Natural killer cell treated with Interleukin-12 subunit alpha and Interleukin-12 subunit beta and Interleukin-15 and Interleukin-18, amount 100 ng/mL, for 72 hours (primary cell): ENCODE measurements around the gene GALNS. TPM values are rescaled to one million over a fixed set of nuclear protein-coding genes. Genes with fewer than 3 reads are reported as not detected.

Experiments used
- ATAC-seq, 2 donors: fragments of 150-1000 bp; cut with Tn5 transposase in 1 of 2; sonication (Bioruptor Pico), chemical (Tn5 transposase) in 1 of 2; 2 replicates each; pipeline ENCODE4 v1.10.0; 2021
- DNase-seq: peaks from one replicate; pipeline ENCODE4 v3.0.0; 2022; ENCODE audit warnings: low spot score
- H3K27ac Mint-ChIP-seq, 2 donors: 1 replicate in 1 of 2; 2 replicates in 1 of 2; pipeline ENCODE4 v1.8.0; 2022; ENCODE audit warnings: mixed read lengths in 2 of 2, mild to moderate bottlenecking in 1 of 2, moderate library complexity in 1 of 2
- H3K27me3 Mint-ChIP-seq, 2 donors: 1 replicate in 1 of 2; 2 replicates in 1 of 2; pipeline ENCODE4 v1.8.0; 2022; ENCODE audit warnings: mixed read lengths in 2 of 2
- H3K36me3 Mint-ChIP-seq: one replicate; pipeline ENCODE4 v1.8.0; 2022; ENCODE audit warnings: mixed read lengths
- H3K4me1 Mint-ChIP-seq, 2 donors: 1 replicate in 1 of 2; 2 replicates in 1 of 2; pipeline ENCODE4 v1.8.0; 2022; ENCODE audit warnings: low read depth in 2 of 2, mixed read lengths in 2 of 2, mild to moderate bottlenecking in 1 of 2
- H3K4me3 Mint-ChIP-seq: one replicate; pipeline ENCODE4 v1.8.0; 2022; ENCODE audit warnings: mixed read lengths
- H3K9me3 Mint-ChIP-seq: 2 replicates; pipeline ENCODE4 v1.8.0; 2022; ENCODE audit warnings: mixed read lengths
- total RNA-seq, 2 donors: library from RNA; stranded (reverse); gene quantifications; one replicate each; pipeline ENCODE4 v1.2.3, GENCODE V29; 2022

Gene GALNS
- total RNA-seq, 2 donors from 2014 or later, result 27.3 to 46.3 TPM

DNA sequence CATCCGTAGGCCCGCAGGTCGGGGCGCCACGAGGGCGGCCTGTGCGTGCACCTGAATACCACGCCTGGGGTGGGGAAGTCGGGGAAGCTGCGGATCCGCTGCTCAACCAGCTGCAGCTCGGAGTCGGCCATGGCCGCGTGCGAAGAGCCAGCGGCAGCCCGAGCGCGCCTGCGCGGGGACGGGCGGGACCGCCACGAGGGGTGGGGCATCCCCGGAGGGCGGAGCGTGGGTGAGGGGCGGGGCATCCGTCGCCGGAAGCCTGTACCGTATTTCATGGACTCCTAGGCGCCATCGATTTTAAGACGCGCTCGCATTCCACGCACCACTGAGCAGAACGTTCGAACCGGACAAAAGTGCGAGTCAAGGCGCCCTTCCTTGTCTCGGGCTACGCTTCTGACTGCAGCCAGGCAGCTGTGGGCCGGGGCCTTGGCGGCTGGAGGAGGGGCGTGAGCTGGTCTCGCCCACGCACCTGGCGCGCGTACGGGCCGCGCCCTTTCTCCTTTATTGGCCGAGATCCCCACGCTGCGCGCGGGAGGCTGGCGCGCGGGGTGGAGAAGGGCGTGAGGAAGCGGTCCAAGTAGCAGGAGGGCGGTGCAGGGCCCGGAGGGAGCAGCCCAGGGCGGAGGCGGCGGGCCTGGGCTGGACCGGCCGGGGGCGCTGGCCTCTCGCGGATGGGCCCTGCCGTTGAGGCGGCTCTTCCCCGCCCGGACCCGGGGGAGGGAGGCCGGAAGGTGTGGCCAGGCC is 44.8 kb downstream of the GALNS start, which contains the start of gene APRT:
Gene APRT (minus strand): TSS at position 160 of the 744 bp plus-strand sequence. CDS start 29 bp downstream, at position 131.
- ATAC-seq, result peak; percentile 89 to 94
- Mint-ChIP-seq H3K27me3 (no peaks in the 10 kb centered on the region), H3K36me3 (no peaks in the 10 kb centered on the region), H3K4me3 (peak within 1 kb of the TSS; percentile 91), H3K4me1 (peaks cover 4 to 15% of the 10 kb centered on the region in 2 donors), H3K9me3 (no peaks in the 10 kb centered on the region), H3K27ac (peak within 1 kb of the TSS; percentile 86 to 87)
- peak; percentile 97 for DNase-seq

DNA sequence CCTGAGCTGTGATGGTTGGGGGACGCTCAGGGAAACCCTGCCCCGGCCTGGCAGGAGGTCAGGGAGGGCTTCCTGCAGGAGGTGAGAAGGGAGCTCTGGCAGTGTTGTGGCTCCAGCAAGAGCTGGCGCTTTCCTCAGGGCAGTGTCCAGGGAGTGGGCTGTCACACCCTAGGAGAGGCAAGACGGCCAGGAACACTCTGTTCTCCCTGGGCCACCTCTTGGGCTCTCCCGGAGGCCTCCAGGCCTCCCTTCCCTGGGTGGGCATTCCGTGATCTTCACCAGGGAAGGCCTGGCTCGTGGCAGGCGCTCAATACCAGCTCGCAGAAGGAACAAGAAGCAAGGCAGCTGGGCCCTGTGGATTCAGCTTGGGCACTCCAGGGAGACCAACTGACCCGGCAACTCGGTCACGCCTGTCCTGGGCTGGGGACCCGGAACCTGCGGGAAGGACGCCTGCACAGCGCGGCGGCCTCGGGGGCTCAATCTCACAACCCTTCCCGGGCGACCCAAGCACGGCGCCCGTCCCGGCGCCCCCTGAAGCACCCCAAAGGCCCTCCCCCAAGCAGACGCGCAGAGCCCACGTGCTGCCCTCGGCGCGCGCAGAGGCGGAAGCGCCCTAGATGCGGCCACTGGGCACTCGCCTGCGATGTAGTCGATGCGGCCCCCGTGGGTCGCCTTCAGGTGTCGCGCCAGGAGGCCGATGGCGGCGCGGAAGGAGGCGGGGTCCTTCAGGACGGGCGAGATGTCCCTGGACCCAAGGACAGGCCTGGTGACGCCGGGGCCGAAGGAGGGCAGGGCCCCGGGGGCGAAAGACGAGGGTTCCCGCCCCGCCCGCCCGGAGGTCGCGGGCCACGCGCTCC is 45.6 kb downstream of the GALNS start:
- no peaks in the 10 kb centered on the region for H3K27me3 Mint-ChIP-seq
- peak overlapping the region; percentile 91 for H3K4me3 Mint-ChIP-seq
- DNase-seq, result peak; percentile 85
- peaks cover 4 to 15% of the 10 kb centered on the region in 2 donors for H3K4me1 Mint-ChIP-seq
- H3K9me3 Mint-ChIP-seq, result no peaks in the 10 kb centered on the region
- peak overlapping the region; percentile 86 to 87 for H3K27ac Mint-ChIP-seq
- no peaks in the 10 kb centered on the region for H3K36me3 Mint-ChIP-seq
- peak; percentile 73 to 76 for ATAC-seq

DNA sequence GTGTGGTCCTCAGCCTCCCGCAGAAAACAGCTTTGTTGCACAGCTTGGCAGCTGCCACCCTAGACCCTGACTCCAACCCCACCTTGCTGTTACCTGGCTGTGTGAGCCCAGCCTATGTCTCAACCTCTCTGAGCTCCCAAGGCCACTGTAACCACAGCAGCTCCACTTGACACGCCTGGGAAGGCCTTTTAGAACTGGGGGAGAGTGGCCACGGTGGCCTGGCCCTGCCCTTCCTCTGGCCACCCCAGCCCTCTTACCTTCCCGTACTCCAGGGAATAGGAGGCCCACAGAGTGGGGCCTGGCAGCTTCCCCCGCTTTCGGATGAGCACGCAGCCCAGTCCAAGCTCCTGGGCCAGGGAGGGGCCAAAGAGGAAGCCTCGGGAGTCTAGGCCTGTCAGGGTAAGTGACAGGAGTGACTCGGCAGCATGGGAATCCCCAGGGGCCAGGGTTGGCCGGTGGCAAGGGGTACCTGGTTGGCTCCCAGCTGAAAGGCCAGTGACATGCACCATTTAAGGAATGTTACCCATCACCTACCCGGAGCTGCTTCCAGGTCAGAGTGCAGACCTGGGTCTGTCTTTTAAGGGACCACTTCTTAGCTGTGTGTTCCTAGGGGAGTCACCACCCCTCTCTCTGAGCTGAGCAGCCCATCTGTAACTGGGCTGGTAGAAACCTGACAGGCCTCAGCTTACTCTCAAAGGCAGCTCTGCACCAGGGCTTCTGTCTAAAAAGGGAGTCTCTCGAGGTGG is 46.4 kb downstream of the GALNS start:
- Mint-ChIP-seq H3K4me1 (peaks cover 4 to 15% of the 10 kb centered on the region in 2 donors), H3K27me3 (no peaks in the 10 kb centered on the region), H3K4me3 (peak overlapping the region; percentile 91), H3K9me3 (no peaks in the 10 kb centered on the region), H3K27ac (peak overlapping the region; percentile 86 to 87), H3K36me3 (no peaks in the 10 kb centered on the region)
- no peak for DNase-seq
- ATAC-seq, result no peak

- ATAC-seq (no peak), DNase-seq (no peak)
- Mint-ChIP-seq H3K36me3 (no peaks in the 10 kb centered on the region), H3K27ac (peak overlapping the region; percentile 86 to 87), H3K27me3 (no peaks in the 10 kb centered on the region), H3K4me3 (peak overlapping the region; percentile 91), H3K4me1 (peaks cover 4 to 15% of the 10 kb centered on the region in 2 donors), H3K9me3 (no peaks in the 10 kb centered on the region)
Measured at GRCh38 chr16:88809676-88810165, 47.0 kb downstream of the GALNS start.

DNA sequence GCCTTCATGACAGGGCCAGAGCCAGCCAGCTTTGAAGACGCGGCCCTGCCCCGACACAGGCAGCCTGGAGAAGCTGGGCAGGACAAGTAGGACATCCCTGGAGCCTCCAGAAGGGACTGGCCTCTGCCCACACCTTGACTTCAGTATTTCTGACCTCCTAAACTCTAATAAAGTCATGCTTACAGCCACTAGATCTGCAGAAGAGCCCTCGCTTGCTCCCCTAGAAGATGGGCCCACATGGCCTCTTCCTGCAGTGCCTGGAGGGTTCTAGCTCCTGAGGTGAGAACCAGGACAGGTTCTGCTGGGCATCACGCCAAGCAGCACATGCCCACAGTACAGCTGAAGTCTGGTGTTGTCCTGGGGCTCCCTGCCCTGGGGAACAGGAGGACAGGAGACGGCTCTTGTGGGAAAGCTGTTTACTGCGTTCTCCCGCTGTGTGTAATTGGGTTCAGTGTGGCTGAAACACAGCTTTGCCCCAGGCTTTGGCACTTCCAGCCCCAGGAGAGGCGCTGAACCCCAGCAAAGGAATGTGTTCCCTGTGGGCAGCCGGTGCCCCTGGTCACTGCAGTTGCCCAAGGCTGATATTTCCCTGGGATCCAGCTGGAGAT is 47.6 kb downstream of the GALNS start:
- DNase-seq, result no peak
- ATAC-seq, result no peak
- no peaks in the 10 kb centered on the region for H3K9me3 Mint-ChIP-seq

GRCh38 chr16:88807626-88808453 is 48.9 kb downstream of the GALNS start:
- H3K4me3 Mint-ChIP-seq, result no peak overlapping the region
- no peaks in the 10 kb centered on the region for H3K9me3 Mint-ChIP-seq
- peaks cover 4 to 16% of the 10 kb centered on the region in 2 donors for H3K4me1 Mint-ChIP-seq
- no peak overlapping the region for H3K27ac Mint-ChIP-seq
- no peak for DNase-seq
- H3K27me3 Mint-ChIP-seq, result no peaks in the 10 kb centered on the region
- no peaks in the 10 kb centered on the region for H3K36me3 Mint-ChIP-seq
- no peak for ATAC-seq

More for the DNA sequence above, 47.6 kb downstream of the GALNS start:
- Mint-ChIP-seq H3K27ac (no peak overlapping the region), H3K27me3 (no peaks in the 10 kb centered on the region), H3K36me3 (no peaks in the 10 kb centered on the region), H3K4me1 (peaks cover 4 to 15% of the 10 kb centered on the region in 2 donors), H3K4me3 (peak overlapping the region; percentile 39)

GRCh38 chr16:88807142-88807625 is 49.6 kb downstream of the GALNS start:
- Mint-ChIP-seq H3K4me3 (no peak overlapping the region), H3K36me3 (no peaks in the 10 kb centered on the region), H3K27me3 (no peaks in the 10 kb centered on the region), H3K27ac (no peak overlapping the region), H3K9me3 (no peaks in the 10 kb centered on the region), H3K4me1 (peaks cover 4 to 16% of the 10 kb centered on the region in 2 donors)
- ATAC-seq (no peak), DNase-seq (no peak)

GRCh38 chr16:88806491-88807111 is 50.1 kb downstream of the GALNS start:
- Mint-ChIP-seq H3K9me3 (no peaks in the 10 kb centered on the region), H3K4me3 (no peak overlapping the region), H3K4me1 (peaks cover 4 to 13% of the 10 kb centered on the region in 2 donors), H3K27me3 (no peaks in the 10 kb centered on the region), H3K27ac (no peak overlapping the region), H3K36me3 (no peaks in the 10 kb centered on the region)
- DNase-seq (no peak), ATAC-seq (no peak)

- peaks cover 4 to 13% of the 10 kb centered on the region in 2 donors for H3K4me1 Mint-ChIP-seq
- H3K27ac Mint-ChIP-seq, result no peak overlapping the region
- DNase-seq, result no peak
- no peaks in the 10 kb centered on the region for H3K27me3 Mint-ChIP-seq
- no peak overlapping the region for H3K4me3 Mint-ChIP-seq
- H3K36me3 Mint-ChIP-seq, result no peaks in the 10 kb centered on the region
- no peak for ATAC-seq
- no peaks in the 10 kb centered on the region for H3K9me3 Mint-ChIP-seq
Measured at GRCh38 chr16:88805887-88806393, 50.8 kb downstream of the GALNS start.

- Mint-ChIP-seq H3K27ac (no peak overlapping the region), H3K4me3 (peak overlapping the region; percentile 70), H3K9me3 (no peaks in the 10 kb centered on the region), H3K4me1 (peaks cover 4 to 10% of the 10 kb centered on the region in 2 donors), H3K36me3 (no peaks in the 10 kb centered on the region), H3K27me3 (no peaks in the 10 kb centered on the region)
- DNase-seq, result no peak
- ATAC-seq, result no peak
Measured at GRCh38 chr16:88805340-88805715, 51.4 kb downstream of the GALNS start.

- no peak overlapping the region for H3K27ac Mint-ChIP-seq
- peaks cover 0 to 6% of the 10 kb centered on the region in 2 donors for H3K4me1 Mint-ChIP-seq
- ATAC-seq, result peak in 1 of 2 donors; percentile 8
- no peaks in the 10 kb centered on the region for H3K27me3 Mint-ChIP-seq
- peak overlapping the region; percentile 70 for H3K4me3 Mint-ChIP-seq
- no peaks in the 10 kb centered on the region for H3K36me3 Mint-ChIP-seq
- H3K9me3 Mint-ChIP-seq, result no peaks in the 10 kb centered on the region
- DNase-seq, result no peak
Measured at GRCh38 chr16:88804552-88805339, 52.0 kb downstream of the GALNS start.
